Mesodermal cell (in vitro differentiated cells): ENCODE measurements around the gene POU2AF2.
A peak's percentile ranks its signal among the peaks of the same experiment; 100 is the strongest.
"Not testable (repeated sequence)": the region's sequence is repeated elsewhere in the genome, so short reads cannot be mapped to it uniquely, and the experiment has no call there.

ENCODE experiments used
- H3K27ac ChIP-seq: 2 replicates; pipeline ENCODE4 v1.7.0; 2013; ENCODE audit warnings: mild to moderate bottlenecking, low read depth, low read length, moderate library complexity; ENCODE audit not compliant: severe bottlenecking
- H3K36me3 ChIP-seq: 2 replicates; pipeline ENCODE4 v1.7.1; 2013; ENCODE audit warnings: mild to moderate bottlenecking, low read length, moderate library complexity; ENCODE audit not compliant: control insufficient read depth, insufficient read depth
- H3K4me1 ChIP-seq: one replicate; pipeline ENCODE4 v1.7.1; 2013; ENCODE audit warnings: mild to moderate bottlenecking, low read length; ENCODE audit not compliant: insufficient read depth, control insufficient read depth, poor library complexity, severe bottlenecking
- H3K4me3 ChIP-seq: 2 replicates; pipeline ENCODE4 v1.7.0; 2013; ENCODE audit warnings: low read length, control low read depth, mild to moderate bottlenecking; ENCODE audit not compliant: insufficient read depth, poor library complexity, severe bottlenecking; ENCODE audit errors: extremely low read depth
- H3K9me3 ChIP-seq: 2 replicates; pipeline ENCODE4 v1.7.1; 2013; ENCODE audit warnings: mild to moderate bottlenecking, low read length, moderate library complexity; ENCODE audit not compliant: control insufficient read depth
- WGBS, 2 experiments: methylation state at CpG; one replicate each; pipeline ENCODE4 v1.1.5; 2013; ENCODE audit warnings: missing lambda C conversion rate in 2 of 2; ENCODE audit not compliant: insufficient coverage in 2 of 2; 5-methylcytosine and 5-hydroxymethylcytosine counted together

POU2AF2 gene

GRCh38 chr11:111319296-111319695 is 73.8 kb downstream of the POU2AF2 start:
- 84 to 92% methylated on average over 5 to 6 of the region's 6 CpGs for WGBS, 2 experiments
- H3K27ac ChIP-seq, result no peak overlapping the region
- peaks cover 1% of the 10 kb centered on the region for H3K4me1 ChIP-seq
- no peaks in the 10 kb centered on the region for H3K9me3 ChIP-seq
- H3K4me3 ChIP-seq, result no peak overlapping the region
- no peaks in the 10 kb centered on the region for H3K36me3 ChIP-seq

GRCh38 chr11:111320199-111320598 is 74.7 kb downstream of the POU2AF2 start:
- not testable (repeated sequence) for H3K4me1 ChIP-seq, H3K36me3 ChIP-seq, H3K9me3 ChIP-seq, H3K27ac ChIP-seq, H3K4me3 ChIP-seq
- 72 to 100% methylated on average over 2 to 3 of the region's 6 CpGs for WGBS, 2 experiments

- 82 to 87% methylated on average over 4 to 5 of the region's 5 CpGs for WGBS, 2 experiments
- Histone ChIP-seq H3K36me3 (no peaks in the 10 kb centered on the region), H3K27ac (no peak overlapping the region), H3K9me3 (no peaks in the 10 kb centered on the region), H3K4me1 (peaks cover 5% of the 10 kb centered on the region), H3K4me3 (no peak overlapping the region)
These were observed 75.4 kb downstream of the POU2AF2 start for GRCh38 chr11:111320728-111321568.

GRCh38 chr11:111322534-111322933 is 77.0 kb downstream of the POU2AF2 start:
- Histone ChIP-seq H3K27ac (no peak overlapping the region), H3K4me3 (no peak overlapping the region), H3K9me3 (no peaks in the 10 kb centered on the region), H3K4me1 (peaks cover 5% of the 10 kb centered on the region), H3K36me3 (no peaks in the 10 kb centered on the region)
- WGBS, 2 experiments, result 100% methylated on average over 1 of the region's 2 CpGs; no CpG with 5 or more reads in 1 of the 2 experiments

- peak overlapping the region; percentile 36 for H3K27ac ChIP-seq
- no peaks in the 10 kb centered on the region for H3K9me3 ChIP-seq
- 88 to 91% methylated on average over 4 of the region's 5 CpGs for WGBS, 2 experiments
- H3K4me3 ChIP-seq, result no peak overlapping the region
- peaks cover 5% of the 10 kb centered on the region for H3K4me1 ChIP-seq
- no peaks in the 10 kb centered on the region for H3K36me3 ChIP-seq
These were observed 78.8 kb downstream of the POU2AF2 start for GRCh38 chr11:111324277-111324720.

GRCh38 chr11:111325259-111325658 is 79.7 kb downstream of the POU2AF2 start:
- no peaks in the 10 kb centered on the region for H3K36me3 ChIP-seq
- peaks cover 5% of the 10 kb centered on the region for H3K4me1 ChIP-seq
- 90 to 95% methylated on average over 4 of the region's 5 CpGs for WGBS, 2 experiments
- no peaks in the 10 kb centered on the region for H3K9me3 ChIP-seq
- no peak overlapping the region for H3K27ac ChIP-seq
- H3K4me3 ChIP-seq, result no peak overlapping the region

GRCh38 chr11:111326824-111327223 is 81.3 kb downstream of the POU2AF2 start:
- H3K4me3 ChIP-seq, result no peak overlapping the region
- WGBS, 2 experiments, result 94 to 100% methylated on average over 1 to 2 of the region's 4 CpGs
- peaks cover 5% of the 10 kb centered on the region for H3K4me1 ChIP-seq
- H3K36me3 ChIP-seq, result no peaks in the 10 kb centered on the region
- H3K27ac ChIP-seq, result no peak overlapping the region
- H3K9me3 ChIP-seq, result no peaks in the 10 kb centered on the region

- Histone ChIP-seq H3K27ac (no peak overlapping the region), H3K4me1 (peaks cover 5% of the 10 kb centered on the region), H3K9me3 (no peaks in the 10 kb centered on the region), H3K36me3 (no peaks in the 10 kb centered on the region), H3K4me3 (no peak overlapping the region)
- WGBS, 2 experiments, result 71 to 96% methylated on average over 6 to 7 of the region's 8 CpGs
These were observed 82.5 kb downstream of the POU2AF2 start for GRCh38 chr11:111327908-111328624.

- peaks cover under 1% of the 10 kb centered on the region for H3K4me1 ChIP-seq
- no peaks in the 10 kb centered on the region for H3K36me3 ChIP-seq
- WGBS, 2 experiments, result 88 to 100% methylated on average over 2 to 3 of the region's 7 CpGs
- H3K9me3 ChIP-seq, result no peaks in the 10 kb centered on the region
- H3K4me3 ChIP-seq, result no peak overlapping the region
- no peak overlapping the region for H3K27ac ChIP-seq
These were observed 84.0 kb downstream of the POU2AF2 start for GRCh38 chr11:111329306-111330204.

GRCh38 chr11:111330234-111330893 is 84.8 kb downstream of the POU2AF2 start:
- Histone ChIP-seq H3K27ac (no peak overlapping the region), H3K36me3 (no peaks in the 10 kb centered on the region), H3K4me3 (no peak overlapping the region), H3K9me3 (no peaks in the 10 kb centered on the region), H3K4me1 (no peaks in the 10 kb centered on the region)
- 71 to 77% methylated on average over 1 of the region's 2 CpGs for WGBS, 2 experiments
